Right hindlimb (tissue), 1 donor: ENCODE measurements around the gene ETV3.
A peak's percentile ranks its signal among the peaks of the same experiment; 100 is the strongest.

Source experiments
- DNase-seq: peaks from one replicate; pipeline ENCODE4 v3.0.0-alpha.2; 2018

ETV3 gene

DNA sequence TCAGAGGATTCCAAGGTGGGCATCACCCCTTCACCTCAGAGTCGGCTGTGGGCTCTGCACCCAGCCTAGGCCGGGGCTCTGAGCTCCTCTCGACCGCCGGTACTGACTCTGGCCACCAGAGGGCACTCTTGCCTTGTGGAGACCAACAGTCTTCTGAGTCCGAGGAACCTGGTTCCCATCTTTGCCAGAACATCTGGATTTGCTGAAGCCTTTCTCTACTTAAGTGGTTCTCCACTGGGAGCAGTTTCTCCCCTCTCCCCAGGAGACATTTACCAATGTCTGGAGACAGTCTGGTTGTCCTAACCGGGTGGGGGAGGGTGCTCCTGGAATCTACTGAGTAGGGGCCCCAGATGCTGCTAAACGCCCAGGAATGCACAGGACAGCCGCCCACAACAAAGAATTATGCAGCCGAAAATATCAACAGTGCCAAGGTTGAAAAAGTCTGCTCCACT lies 48.0 kb downstream of the ETV3 start:
- DNase-seq = peak; percentile 89

DNA sequence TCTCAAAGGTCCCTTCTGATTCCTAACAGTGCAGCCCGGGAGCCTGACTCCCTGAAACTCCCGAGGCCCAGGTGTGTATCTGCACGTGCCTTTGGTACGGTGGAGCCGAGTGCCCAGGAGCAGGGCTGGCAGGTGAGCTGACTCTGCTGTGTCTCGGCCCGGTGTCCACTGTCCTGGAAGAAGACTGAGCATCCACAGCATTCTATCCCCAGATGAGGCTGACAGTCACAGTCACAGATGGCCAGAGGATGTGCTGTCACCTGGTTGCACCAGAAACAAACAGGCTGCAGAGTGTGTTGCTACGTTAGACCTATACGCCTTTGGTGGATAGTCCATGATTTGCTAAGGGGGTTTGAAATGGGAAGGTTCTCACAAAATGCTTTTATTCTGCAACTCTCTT lies 48.4 kb downstream of the ETV3 start:
- no peak for DNase-seq

- no peak for DNase-seq
Measured at GRCh38 chr1:157088607-157089006, 49.6 kb downstream of the ETV3 start.

- DNase-seq = no peak
Measured at GRCh38 chr1:157087030-157087429, 51.2 kb downstream of the ETV3 start.

GRCh38 chr1:157086299-157086698 lies 51.9 kb downstream of the ETV3 start:
- DNase-seq = no peak

DNA sequence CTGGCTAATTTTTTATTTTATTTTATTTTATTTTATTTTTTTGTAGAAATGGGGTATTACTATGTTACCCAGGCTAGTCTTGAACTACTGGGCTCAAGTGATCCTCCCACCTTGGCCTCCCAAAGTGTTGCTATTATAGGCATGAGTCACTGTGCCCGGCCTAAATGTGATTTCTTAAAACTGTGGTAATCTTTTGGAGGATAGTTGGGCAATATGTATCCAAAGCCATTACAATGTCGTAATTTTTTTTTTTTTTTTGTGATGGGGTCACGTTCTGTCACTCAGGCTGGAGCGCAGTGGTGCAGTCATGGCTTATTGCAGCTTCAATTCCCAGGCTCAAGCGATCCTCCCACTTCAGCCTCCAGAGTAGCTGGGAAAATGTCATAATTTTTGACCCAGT lies 52.8 kb downstream of the ETV3 start:
- DNase-seq = no peak

- DNase-seq = no peak
Measured at GRCh38 chr1:157084720-157085119, 53.5 kb downstream of the ETV3 start.

GRCh38 chr1:157081707-157082106 lies 56.5 kb downstream of the ETV3 start:
- DNase-seq = no peak

- no peak for DNase-seq
Measured at GRCh38 chr1:157080714-157081113, 57.5 kb downstream of the ETV3 start.

GRCh38 chr1:157077394-157077793 lies 60.8 kb downstream of the ETV3 start:
- no peak for DNase-seq

DNA sequence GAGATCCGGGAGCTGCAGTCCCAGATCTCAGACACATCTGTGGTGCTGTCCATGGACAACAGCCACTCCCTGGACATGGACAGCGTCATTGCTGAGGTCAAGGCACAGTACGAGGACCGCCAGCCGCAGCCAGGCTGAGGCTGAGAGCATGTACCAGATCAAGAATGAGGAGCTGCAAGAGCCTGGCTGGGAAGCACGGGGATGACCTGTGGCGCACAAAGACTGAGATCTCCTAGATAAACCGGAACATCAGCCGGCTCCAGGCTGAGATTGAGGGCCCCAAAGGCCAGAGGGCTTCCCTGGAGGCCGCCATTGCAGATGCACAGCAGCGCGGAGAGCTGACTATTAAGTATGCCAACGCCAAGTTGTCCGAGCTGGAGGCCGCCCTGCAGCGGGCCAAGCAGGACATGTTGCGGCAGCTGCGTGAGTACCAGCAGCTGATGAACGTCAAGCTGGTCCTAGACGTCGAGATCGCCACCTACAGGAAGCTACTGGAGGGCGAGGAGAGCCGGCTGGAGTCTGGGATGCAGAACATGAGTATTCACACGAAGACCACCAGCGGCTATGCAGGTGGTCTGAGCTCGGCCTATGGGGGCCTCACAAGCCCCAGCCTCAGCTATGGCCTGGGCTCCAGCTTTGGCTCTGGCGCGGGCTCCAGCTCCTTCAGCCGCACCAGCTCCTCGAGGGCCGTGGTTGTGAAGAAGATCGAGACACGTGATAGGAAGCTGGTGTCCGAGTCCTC lies 64.1 kb downstream of the ETV3 start:
- peak; percentile 82 for DNase-seq
